Fibroblast of peridontal ligament (primary cell): ENCODE results near the gene IRF9.
A peak's percentile ranks its signal among the peaks of the same experiment; 100 is the strongest.
"Not testable (repeated sequence)": the region's sequence is repeated elsewhere in the genome, so short reads cannot be mapped to it uniquely, and the experiment has no call there.

Experiments
- DNase-seq: peaks from one replicate; pipeline ENCODE4 v3.0.0-alpha.2; 2010; ENCODE audit errors: extremely low read depth

Gene IRF9

GRCh38 chr14:24194873-24195185, 33.8 kb downstream of the IRF9 start:
- no peak for DNase-seq

DNA sequence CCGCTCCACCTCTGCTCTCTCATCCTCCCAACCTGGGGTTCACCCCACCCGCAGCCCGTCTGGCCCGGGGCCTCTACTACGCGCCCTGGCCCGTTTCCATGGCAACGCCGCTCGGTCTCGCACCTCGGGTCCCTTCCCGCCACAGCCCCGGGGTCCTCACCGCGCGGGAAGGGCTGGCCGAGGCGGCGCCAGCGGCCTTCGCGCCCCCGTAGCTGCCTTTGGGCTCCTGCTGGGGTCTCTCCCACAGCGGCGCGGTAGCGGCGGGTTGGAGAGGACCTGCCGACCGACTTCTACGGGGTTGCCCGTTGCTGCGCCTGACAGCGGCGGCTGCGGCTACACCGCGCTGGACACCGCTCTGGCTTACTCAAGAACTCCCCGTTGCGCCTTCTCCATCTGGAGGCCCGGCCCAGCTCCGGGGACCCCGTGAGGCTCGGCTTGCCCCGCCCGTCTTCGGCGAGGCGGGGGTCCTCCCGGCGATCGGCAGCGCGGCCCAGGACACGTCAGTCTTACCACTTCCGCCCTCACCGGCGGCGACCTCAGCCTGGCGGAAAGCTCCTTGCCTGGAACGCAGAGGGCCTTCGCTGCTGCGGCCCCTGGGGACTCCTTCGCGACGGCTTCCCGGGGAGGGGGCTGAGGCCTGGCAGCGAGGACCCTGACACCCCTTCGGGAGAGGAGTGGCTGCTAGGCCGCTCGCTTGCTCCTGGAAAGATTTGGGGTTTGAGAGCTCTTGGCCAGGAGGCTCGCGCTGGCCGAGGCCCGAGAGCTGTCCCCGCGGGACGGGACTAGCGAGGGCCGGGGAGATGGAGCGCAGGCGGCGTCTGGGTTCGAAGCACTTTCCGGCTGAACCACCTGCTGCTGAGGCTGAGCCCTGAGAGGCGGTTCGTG, 34.4 kb downstream of the IRF9 start, which contains the start of gene TM9SF1:
Gene TM9SF1 (minus strand): TSS at position 256 of the 885 bp plus-strand sequence. CDS start 422 bp downstream, outside the sequence.
- peak; percentile 79 for DNase-seq

GRCh38 chr14:24196071-24197055, 35.3 kb downstream of the IRF9 start:
- DNase-seq, result peak; percentile 33

DNA sequence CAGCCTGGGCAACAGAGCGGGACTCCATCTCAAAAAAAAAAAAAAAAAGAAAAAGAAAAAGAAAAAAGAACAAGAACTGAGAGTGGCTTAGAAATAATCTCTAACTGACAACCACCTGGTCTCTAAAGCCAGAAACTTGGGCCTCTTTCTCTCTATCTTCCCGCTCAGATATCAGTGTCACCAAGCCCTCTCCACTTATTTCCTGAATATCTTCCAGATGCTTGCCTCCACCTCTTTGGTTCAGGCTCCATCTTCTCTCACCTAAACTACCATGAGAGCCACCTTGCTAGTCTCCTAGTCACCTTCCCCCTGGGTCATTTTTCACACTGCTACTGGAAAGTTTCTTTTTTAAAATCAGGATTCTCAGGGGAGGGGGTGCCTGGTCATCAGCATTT, 36.0 kb downstream of the IRF9 start:
- no peak for DNase-seq

DNA sequence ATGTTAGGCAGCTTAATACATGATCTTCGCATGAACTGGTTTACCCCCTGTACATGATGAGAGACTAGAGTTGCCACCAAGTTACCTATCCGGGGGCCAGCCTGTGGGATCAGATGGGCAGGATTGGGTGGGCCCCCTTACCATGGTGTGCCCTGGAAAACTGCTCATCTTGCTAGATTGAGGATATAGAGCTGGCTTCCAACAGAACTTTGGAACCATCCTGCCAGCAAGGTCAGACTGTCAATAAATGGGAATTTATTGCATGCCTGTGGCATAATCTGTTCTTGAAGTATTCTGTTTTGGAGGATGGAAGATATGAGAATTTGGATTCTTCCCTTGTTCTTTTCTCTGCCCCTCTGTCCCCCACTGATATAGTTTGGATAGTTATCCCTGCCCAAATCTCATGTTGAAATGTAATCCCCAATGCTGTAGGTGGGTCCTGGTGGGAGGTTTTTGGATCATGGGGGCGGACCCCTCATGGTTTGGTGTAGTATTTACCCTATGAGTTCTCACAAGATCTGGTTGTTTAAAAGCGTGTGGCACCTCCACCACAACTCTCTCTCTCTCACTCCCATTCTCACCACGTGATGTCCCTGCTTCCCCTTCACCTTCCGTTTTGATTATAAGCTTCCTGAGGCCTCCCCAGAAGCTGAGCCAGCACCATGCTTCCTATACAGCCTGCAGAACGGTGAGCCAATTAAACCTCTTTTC, 37.9 kb downstream of the IRF9 start:
- DNase-seq, result no peak

DNA sequence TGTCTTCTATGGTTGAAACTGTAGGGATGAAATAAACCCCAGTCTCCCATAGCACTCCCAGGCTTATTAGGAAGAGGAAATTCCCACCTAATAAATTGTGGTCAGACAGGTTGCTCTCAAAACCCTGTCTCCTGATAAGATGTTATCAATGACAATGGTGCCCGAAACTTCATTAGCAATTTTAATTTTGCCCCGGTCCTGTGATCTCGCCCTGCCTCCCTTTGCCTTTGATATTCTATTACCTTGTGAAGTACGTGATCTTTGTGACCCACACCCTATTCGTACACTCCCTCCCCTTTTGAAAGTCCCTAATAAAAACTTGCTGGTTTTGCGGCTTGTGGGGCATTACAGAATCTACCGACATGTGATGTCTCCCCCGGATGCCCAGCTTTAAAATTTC, 41.5 kb downstream of the IRF9 start:
- not testable (repeated sequence) for DNase-seq

DNA sequence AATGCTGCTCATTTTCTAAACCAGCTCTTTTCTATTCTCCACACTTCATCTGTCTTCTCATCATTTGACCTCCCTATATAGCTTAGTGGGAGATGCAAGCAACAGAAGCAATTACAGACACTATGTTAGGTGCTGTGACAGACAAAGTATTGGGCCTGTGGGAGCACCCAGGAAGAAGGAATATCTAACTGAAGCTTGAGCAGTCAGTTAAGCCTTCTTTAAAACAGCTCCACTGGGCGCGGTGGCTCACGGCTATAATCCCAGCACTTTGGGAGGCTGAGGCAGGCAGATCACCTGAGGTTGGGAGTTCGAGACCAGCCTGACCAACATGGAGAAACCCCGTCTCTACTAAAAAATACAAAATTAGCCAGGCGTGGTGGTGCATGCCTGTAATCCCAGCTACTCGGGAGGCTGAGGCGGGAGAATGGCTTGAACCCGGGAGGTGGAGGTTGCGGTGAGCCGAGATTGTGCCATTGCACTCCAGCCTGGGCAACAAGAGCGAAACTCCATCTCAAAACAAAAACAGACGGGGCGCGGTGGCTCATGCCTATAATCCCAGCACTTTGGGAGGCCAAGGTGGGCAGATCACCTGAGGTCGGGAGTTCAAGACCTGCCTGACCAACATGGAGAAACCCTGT, 42.3 kb downstream of the IRF9 start:
- not testable (repeated sequence) for DNase-seq

GRCh38 chr14:24204163-24205146, 43.4 kb downstream of the IRF9 start:
- DNase-seq, result no peak

- DNase-seq, result no peak
Observed at GRCh38 chr14:24206260-24207103, 45.4 kb downstream of the IRF9 start.

DNA sequence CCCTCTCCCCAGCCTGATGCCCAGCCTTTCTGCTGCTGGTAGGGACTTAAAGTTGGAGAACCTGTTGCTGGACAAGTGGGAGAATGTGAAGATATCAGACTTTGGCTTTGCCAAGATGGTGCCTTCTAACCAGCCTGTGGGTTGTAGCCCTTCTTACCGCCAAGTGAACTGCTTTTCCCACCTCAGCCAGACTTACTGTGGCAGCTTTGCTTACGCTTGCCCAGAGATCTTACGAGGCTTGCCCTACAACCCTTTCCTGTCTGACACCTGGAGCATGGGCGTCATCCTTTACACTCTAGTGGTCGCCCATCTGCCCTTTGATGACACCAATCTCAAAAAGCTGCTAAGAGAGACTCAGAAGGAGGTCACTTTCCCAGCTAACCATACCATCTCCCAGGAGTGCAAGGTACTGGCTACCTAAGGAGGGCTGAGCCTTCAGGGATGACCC, 46.1 kb downstream of the IRF9 start:
- no peak for DNase-seq

- DNase-seq, result no peak
Observed at GRCh38 chr14:24207625-24208024, 46.6 kb downstream of the IRF9 start.

- no peak for DNase-seq
Observed at GRCh38 chr14:24211311-24211710, 50.2 kb downstream of the IRF9 start.

- peak; percentile 97 for DNase-seq
Observed at GRCh38 chr14:24212924-24213865, 52.1 kb downstream of the IRF9 start, which contains the start of gene CHMP4A. Gene CHMP4A, minus strand, starts transcription at chr14:24213488. Its CDS starts 49 bp downstream, at chr14:24213439.

DNA sequence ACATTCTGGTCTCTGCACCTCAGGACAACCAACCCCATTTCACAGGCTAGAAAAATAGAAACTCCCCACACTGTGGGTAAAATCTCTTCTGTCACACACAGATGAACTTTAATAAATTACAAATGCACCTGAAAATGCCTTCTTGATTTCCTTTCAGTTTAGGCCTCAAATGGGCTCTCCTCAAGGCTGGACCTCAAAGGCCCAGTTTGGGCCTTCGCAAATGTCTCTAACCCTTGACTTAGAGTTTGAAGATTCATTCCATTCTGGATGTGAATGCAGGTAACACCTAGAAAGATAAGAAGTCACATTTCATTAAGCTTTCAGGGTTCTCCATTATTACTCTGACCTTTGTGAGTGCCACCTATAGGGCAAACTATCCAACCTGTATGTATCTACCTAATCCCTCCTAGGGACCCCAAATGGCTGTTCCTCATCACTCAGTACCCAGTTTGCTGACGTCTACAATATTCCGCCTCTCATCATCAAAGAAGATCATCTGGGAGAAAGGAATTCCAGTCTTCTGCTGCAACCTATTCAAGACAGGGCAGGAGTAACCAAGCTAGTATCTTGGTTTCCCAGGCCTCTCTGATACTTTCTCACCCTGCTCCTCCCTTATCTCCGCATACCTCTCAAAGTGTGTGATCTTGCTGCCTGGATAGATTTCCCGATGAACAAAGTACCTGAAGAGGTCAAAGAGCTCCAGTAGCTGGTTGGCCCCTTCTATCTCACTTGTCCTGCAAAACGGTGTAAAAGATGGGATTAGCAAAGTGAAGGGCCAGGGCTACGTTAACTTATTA, 53.0 kb downstream of the IRF9 start:
- DNase-seq, result no peak

DNA sequence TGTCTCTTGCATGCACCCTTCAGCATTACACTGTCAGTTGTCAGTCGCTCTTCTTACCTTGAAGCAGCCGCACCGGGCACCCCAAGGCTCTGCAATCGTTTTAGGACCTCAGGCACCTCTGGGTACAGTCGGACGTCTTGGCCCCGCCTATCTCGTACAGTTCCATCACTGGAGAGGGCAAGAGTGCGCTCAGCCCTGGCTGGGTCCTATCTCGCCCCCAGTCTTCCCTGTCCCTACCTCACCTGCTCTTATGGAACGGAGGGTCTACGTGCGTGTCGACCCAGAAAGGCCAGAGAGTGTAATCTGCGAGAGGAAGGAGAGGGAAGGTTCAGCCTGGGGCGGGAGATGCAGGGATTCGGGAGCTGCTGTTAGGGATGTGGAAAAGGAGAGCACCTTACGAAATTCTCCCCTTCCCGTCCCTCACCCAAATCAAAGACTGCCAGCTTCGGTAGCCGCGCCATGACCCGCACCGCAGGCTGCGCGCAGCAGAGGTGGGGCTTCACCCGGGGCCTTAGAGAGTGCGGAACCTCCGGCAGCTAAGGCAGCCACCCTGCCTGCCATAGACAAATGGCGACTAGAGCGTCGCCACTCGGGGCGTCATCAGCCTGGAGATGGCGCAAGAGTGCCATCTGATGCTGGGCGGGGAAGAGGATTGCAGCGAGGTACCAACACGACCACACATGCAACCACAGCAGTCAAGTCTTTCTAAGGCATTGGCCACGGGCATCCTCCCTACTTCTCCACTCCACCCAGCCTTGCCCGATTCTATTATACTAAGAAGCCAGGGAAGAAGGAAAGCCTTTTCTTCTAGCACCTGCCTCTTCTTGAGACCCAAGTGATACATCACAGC, 54.7 kb downstream of the IRF9 start, which contains the start of gene MDP1:
Gene MDP1 (minus strand): TSS at position 572 of the 850 bp plus-strand sequence. CDS start 111 bp downstream, at position 461.
- peak; percentile 82 for DNase-seq
